WTC11 (cell line): Measurements from ENCODE around the gene CPVL. TPM values are rescaled to one million over a fixed set of nuclear protein-coding genes. Genes with fewer than 3 reads are reported as not detected.

Source experiments
- ATAC-seq: fragments of 200-7000 bp; cut with Tn5 transposase; 2 replicates; pipeline ENCODE4 v1.10.0; 2021; ENCODE audit warnings: mild to moderate bottlenecking, moderate library complexity
- CTCF ChIA-PET: fragments of 300-600 bp; sonication (Branson Sonifier 250); formaldehyde crosslinking; loops from one replicate; lab custom pipeline; 2021; ENCODE audit warnings: antibody characterized with exemption; lab: Charles Lee
- POLR2A ChIA-PET: fragments of 350-600 bp; sonication (Branson Sonifier 250); formaldehyde crosslinking; loops from one replicate; lab custom pipeline; 2021; ENCODE audit warnings: antibody characterized with exemption; lab: Charles Lee
- DNase-seq: peaks from one replicate; pipeline ENCODE4 v3.0.0; 2021; ENCODE audit warnings: low spot score
- H3K27ac Mint-ChIP-seq: 2 replicates; pipeline ENCODE4 v1.8.0; 2021; ENCODE audit warnings: mixed read lengths
- H3K27me3 Mint-ChIP-seq: 2 replicates; pipeline ENCODE4 v1.8.0; 2021; ENCODE audit warnings: low read depth, mild to moderate bottlenecking, moderate library complexity, mixed read lengths
- H3K36me3 Mint-ChIP-seq: 2 replicates; pipeline ENCODE4 v1.8.0; 2021; ENCODE audit warnings: mixed read lengths
- H3K4me1 Mint-ChIP-seq: 2 replicates; pipeline ENCODE4 v1.8.0; 2022; ENCODE audit warnings: mixed read lengths
- H3K4me3 Mint-ChIP-seq: 2 replicates; pipeline ENCODE4 v1.8.0; 2021; ENCODE audit warnings: mild to moderate bottlenecking, moderate library complexity, mixed read lengths
- H3K9me3 Mint-ChIP-seq: 2 replicates; pipeline ENCODE4 v1.8.0; 2021; ENCODE audit warnings: mixed read lengths
- ATF1 ChIP-seq: sonication (generic); formaldehyde crosslinking; IDR thresholded peaks from 2 replicates; pipeline ENCODE4 v1.8.1; 2023; ENCODE audit warnings: mild to moderate bottlenecking, moderate library complexity, missing genetic modification reagents
- EMX1 ChIP-seq: fragments of 250-450 bp; sonication (Bioruptor Pico); IDR thresholded peaks from 2 replicates; pipeline ENCODE4 v1.8.0; 2021; ENCODE audit warnings: mild to moderate bottlenecking
- GRHL2 ChIP-seq: fragments of 250-450 bp; sonication (Bioruptor Pico); IDR thresholded peaks from 2 replicates; pipeline ENCODE4 v1.8.0; 2022; ENCODE audit warnings: mild to moderate bottlenecking, moderate library complexity; ENCODE audit not compliant: insufficient replicate concordance, severe bottlenecking
- GTF2I ChIP-seq: fragments of 250-450 bp; sonication (Bioruptor Pico); conservative IDR thresholded peaks from 2 replicates; pipeline ENCODE4 v1.4.0; 2021; ENCODE audit warnings: mild to moderate bottlenecking
- MYBL2 ChIP-seq: sonication (generic); formaldehyde crosslinking; IDR thresholded peaks from 2 replicates; pipeline ENCODE4 v1.8.1; 2023; ENCODE audit warnings: mild to moderate bottlenecking, moderate library complexity, missing genetic modification reagents
- NFATC4 ChIP-seq: fragments of 250-450 bp; sonication (Bioruptor Pico); IDR thresholded peaks from 2 replicates; pipeline ENCODE4 v1.9.0; 2021; ENCODE audit warnings: mild to moderate bottlenecking
- SP1 ChIP-seq: sonication (generic); formaldehyde crosslinking; conservative IDR thresholded peaks from 2 replicates; pipeline ENCODE4 v1.8.1; 2022; ENCODE audit warnings: missing genetic modification reagents
- ZNF121 ChIP-seq: sonication (generic); formaldehyde crosslinking; IDR thresholded peaks from 2 replicates; pipeline ENCODE4 v1.8.0; 2023; ENCODE audit warnings: missing genetic modification reagents
- ZNF416 ChIP-seq: fragments of 250-450 bp; sonication (Bioruptor Pico); IDR thresholded peaks from 2 replicates; pipeline ENCODE4 v1.9.0; 2021; ENCODE audit warnings: mild to moderate bottlenecking, inconsistent platforms
- total RNA-seq: library from RNA; stranded (reverse); gene quantifications from 3 replicates; pipeline ENCODE4 v1.2.3, GENCODE V29; 2021
- TF ChIP-seq, protein P1 (sequence below): sonication (generic); formaldehyde crosslinking; conservative IDR thresholded peaks from 2 replicates; pipeline ENCODE4 v1.8.1; 2023; ENCODE audit warnings: mild to moderate bottlenecking, low read depth, missing genetic modification reagents, moderate library complexity
- TF ChIP-seq, protein P2 (sequence below): sonication (generic); formaldehyde crosslinking; IDR thresholded peaks from 2 replicates; pipeline ENCODE4 v1.8.0; 2022; ENCODE audit warnings: mild to moderate bottlenecking, missing genetic modification reagents
- TF ChIP-seq, protein P3 (sequence below): sonication (generic); formaldehyde crosslinking; IDR thresholded peaks from 2 replicates; pipeline ENCODE4 v1.8.1; 2023; ENCODE audit warnings: mild to moderate bottlenecking, missing genetic modification reagents
- TF ChIP-seq, protein P4 (sequence below): sonication (generic); formaldehyde crosslinking; IDR thresholded peaks from 2 replicates; pipeline ENCODE4 v1.8.0; 2023; ENCODE audit warnings: missing genetic modification reagents
- TF ChIP-seq, protein P5 (sequence below): sonication (generic); formaldehyde crosslinking; IDR thresholded peaks from 2 replicates; pipeline ENCODE4 v1.8.0; 2023; ENCODE audit warnings: mild to moderate bottlenecking, missing genetic modification reagents

Gene CPVL
- total RNA-seq, 1 experiment from 2014 or later: 34.2 TPM

DNA sequence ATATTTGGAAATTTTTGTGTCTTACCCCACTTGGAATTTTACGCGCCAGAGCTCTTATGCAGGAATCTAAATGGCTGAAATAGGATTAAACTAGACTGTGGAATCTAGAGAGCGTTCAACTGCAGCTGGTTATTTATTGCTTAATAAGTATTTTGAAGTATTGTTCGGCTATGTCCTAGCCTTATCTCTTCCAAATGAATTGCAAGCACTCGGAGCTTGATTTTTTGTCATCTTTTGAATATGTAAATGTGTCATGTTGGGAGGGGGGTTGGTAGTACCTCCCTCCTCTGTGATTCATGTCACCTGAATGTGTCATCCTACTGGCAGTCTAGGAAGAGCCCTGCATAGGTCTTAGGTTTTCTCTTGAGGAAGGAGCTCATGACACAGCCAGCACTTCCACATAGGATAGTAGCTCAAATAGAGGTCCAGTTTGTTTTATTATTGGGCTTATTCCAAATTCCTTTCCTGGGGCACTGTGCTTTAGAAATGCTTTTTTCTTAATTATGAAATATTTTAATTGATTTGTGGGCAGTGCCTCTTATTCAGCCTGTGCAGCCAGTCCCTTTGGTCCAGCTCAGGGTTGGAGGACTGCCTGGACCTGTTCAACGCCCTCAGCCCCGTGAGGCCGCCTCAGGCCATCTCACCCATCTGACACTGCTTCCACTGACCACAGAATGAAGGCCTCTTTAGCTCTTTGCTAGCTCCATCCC is 165.7 kb downstream of the CPVL start:
- no peak for ATAC-seq
- POLR2A ChIA-PET: interaction anchor here (0.6 kb wide), 1 partner anchor 331 kb away, joined by 3 read pairs; no protein-coding TSS in a partner anchor
- H3K4me3 Mint-ChIP-seq: no peak overlapping the region

DNA sequence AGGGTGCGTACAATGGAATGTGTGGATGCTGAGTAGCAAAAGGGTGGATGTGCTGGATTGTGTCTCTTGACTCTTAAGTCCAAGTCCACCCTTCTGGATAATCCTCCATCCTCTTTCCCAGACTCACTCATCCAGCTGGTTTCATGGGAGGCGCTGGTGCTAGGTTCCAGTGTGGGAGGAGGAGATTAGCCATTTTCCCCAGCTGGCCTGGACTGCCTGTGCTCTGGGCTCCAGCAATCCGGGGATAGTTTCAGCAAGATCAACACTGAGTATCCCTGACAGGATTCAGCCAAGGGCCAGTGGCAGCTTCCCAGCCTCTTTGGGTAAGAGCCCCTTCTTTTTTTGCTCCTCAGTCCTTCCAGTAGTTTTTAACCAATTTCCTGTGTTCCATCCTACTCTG is 166.6 kb downstream of the CPVL start:
- CTCF ChIA-PET: interaction anchor here (0.9 to 4.5 kb wide), 8 partner anchors 11 to 127 kb away, joined by 3 to 42 read pairs (median 5); partner anchors contain the start of gene TRIL
- no peak for DNase-seq
- ATAC-seq: peak; percentile 49
- TF ChIP-seq, protein P1, sequence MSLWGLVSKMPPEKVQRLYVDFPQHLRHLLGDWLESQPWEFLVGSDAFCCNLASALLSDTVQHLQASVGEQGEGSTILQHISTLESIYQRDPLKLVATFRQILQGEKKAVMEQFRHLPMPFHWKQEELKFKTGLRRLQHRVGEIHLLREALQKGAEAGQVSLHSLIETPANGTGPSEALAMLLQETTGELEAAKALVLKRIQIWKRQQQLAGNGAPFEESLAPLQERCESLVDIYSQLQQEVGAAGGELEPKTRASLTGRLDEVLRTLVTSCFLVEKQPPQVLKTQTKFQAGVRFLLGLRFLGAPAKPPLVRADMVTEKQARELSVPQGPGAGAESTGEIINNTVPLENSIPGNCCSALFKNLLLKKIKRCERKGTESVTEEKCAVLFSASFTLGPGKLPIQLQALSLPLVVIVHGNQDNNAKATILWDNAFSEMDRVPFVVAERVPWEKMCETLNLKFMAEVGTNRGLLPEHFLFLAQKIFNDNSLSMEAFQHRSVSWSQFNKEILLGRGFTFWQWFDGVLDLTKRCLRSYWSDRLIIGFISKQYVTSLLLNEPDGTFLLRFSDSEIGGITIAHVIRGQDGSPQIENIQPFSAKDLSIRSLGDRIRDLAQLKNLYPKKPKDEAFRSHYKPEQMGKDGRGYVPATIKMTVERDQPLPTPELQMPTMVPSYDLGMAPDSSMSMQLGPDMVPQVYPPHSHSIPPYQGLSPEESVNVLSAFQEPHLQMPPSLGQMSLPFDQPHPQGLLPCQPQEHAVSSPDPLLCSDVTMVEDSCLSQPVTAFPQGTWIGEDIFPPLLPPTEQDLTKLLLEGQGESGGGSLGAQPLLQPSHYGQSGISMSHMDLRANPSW (CRISPR knock-in tag): no peak
- Mint-ChIP-seq H3K27ac (no peak overlapping the region), H3K4me1 (peaks cover 38% of the 10 kb centered on the region), H3K4me3 (no peak overlapping the region), H3K36me3 (no peaks in the 10 kb centered on the region), H3K27me3 (no peaks in the 10 kb centered on the region), H3K9me3 (no peaks in the 10 kb centered on the region)
- POLR2A ChIA-PET: no interaction called here

More for the DNA sequence above, 165.7 kb downstream of the CPVL start:
- Mint-ChIP-seq H3K9me3 (no peaks in the 10 kb centered on the region), H3K27ac (no peak overlapping the region), H3K36me3 (no peaks in the 10 kb centered on the region), H3K27me3 (no peaks in the 10 kb centered on the region)
- CTCF ChIA-PET: interaction anchor here (0.9 to 4.5 kb wide), 10 partner anchors 10 to 126 kb away, joined by 3 to 42 read pairs (median 4); partner anchors contain the start of gene TRIL
- DNase-seq: no peak
- TF ChIP-seq ZNF416 (CRISPR knock-in tag): no peak
- no peak for TF ChIP-seq MYBL2 (CRISPR knock-in tag)
- no peak for TF ChIP-seq NFATC4 (CRISPR knock-in tag)
- TF ChIP-seq EMX1 (CRISPR knock-in tag): no peak
- TF ChIP-seq SP1 (CRISPR knock-in tag): no peak
- TF ChIP-seq, protein P2, sequence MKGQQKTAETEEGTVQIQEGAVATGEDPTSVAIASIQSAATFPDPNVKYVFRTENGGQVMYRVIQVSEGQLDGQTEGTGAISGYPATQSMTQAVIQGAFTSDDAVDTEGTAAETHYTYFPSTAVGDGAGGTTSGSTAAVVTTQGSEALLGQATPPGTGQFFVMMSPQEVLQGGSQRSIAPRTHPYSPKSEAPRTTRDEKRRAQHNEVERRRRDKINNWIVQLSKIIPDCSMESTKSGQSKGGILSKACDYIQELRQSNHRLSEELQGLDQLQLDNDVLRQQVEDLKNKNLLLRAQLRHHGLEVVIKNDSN (CRISPR knock-in tag): no peak
- TF ChIP-seq, protein P3, sequence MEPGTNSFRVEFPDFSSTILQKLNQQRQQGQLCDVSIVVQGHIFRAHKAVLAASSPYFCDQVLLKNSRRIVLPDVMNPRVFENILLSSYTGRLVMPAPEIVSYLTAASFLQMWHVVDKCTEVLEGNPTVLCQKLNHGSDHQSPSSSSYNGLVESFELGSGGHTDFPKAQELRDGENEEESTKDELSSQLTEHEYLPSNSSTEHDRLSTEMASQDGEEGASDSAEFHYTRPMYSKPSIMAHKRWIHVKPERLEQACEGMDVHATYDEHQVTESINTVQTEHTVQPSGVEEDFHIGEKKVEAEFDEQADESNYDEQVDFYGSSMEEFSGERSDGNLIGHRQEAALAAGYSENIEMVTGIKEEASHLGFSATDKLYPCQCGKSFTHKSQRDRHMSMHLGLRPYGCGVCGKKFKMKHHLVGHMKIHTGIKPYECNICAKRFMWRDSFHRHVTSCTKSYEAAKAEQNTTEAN: no peak
- no peak for TF ChIP-seq GTF2I
- no peak for TF ChIP-seq ATF1 (CRISPR knock-in tag)
- no peak for TF ChIP-seq ZNF121 (CRISPR knock-in tag)
- TF ChIP-seq, protein P4, sequence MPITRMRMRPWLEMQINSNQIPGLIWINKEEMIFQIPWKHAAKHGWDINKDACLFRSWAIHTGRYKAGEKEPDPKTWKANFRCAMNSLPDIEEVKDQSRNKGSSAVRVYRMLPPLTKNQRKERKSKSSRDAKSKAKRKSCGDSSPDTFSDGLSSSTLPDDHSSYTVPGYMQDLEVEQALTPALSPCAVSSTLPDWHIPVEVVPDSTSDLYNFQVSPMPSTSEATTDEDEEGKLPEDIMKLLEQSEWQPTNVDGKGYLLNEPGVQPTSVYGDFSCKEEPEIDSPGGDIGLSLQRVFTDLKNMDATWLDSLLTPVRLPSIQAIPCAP (CRISPR knock-in tag): no peak
- TF ChIP-seq, protein P5, sequence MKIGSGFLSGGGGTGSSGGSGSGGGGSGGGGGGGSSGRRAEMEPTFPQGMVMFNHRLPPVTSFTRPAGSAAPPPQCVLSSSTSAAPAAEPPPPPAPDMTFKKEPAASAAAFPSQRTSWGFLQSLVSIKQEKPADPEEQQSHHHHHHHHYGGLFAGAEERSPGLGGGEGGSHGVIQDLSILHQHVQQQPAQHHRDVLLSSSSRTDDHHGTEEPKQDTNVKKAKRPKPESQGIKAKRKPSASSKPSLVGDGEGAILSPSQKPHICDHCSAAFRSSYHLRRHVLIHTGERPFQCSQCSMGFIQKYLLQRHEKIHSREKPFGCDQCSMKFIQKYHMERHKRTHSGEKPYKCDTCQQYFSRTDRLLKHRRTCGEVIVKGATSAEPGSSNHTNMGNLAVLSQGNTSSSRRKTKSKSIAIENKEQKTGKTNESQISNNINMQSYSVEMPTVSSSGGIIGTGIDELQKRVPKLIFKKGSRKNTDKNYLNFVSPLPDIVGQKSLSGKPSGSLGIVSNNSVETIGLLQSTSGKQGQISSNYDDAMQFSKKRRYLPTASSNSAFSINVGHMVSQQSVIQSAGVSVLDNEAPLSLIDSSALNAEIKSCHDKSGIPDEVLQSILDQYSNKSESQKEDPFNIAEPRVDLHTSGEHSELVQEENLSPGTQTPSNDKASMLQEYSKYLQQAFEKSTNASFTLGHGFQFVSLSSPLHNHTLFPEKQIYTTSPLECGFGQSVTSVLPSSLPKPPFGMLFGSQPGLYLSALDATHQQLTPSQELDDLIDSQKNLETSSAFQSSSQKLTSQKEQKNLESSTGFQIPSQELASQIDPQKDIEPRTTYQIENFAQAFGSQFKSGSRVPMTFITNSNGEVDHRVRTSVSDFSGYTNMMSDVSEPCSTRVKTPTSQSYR (CRISPR knock-in tag): no peak
- no peak for TF ChIP-seq GRHL2 (CRISPR knock-in tag)
- TF ChIP-seq, all 79 proteins: peak for 0
- peaks cover 46% of the 10 kb centered on the region for H3K4me1 Mint-ChIP-seq
